Loucy (cell line): ENCODE measurements around the gene C6orf118.

Experiments used
- H2AFZ ChIP-seq: fragments of 200-600 bp; sonication (generic); 2 replicates; pipeline ENCODE4 v1.6.0; 2016; ENCODE audit warnings: antibody characterized with exemption, mild to moderate bottlenecking, low read length, moderate library complexity
- H3F3A ChIP-seq: fragments of 200-600 bp; 2 replicates; pipeline ENCODE4 v1.6.0; 2016; ENCODE audit warnings: antibody characterized with exemption, low read depth, mild to moderate bottlenecking
- H3K27me3 ChIP-seq: fragments of 200-600 bp; sonication (generic); 2 replicates; pipeline ENCODE4 v1.6.1; 2014; ENCODE audit warnings: low read length, mild to moderate bottlenecking; ENCODE audit not compliant: insufficient read depth, poor library complexity, severe bottlenecking
- H3K36me3 ChIP-seq: fragments of 200-600 bp; sonication (generic); 2 replicates; pipeline ENCODE4 v1.6.1; 2016; ENCODE audit warnings: low read length; ENCODE audit not compliant: insufficient read depth
- H3K4me1 ChIP-seq: fragments of 200-600 bp; sonication (generic); 2 replicates; pipeline ENCODE4 v1.5.1; 2014; ENCODE audit warnings: low read length, mild to moderate bottlenecking; ENCODE audit not compliant: insufficient read depth, poor library complexity, severe bottlenecking
- H3K4me2 ChIP-seq: fragments of 200-600 bp; sonication (generic); 2 replicates; pipeline ENCODE4 v1.6.0; 2014; ENCODE audit warnings: antibody characterized with exemption, low read length, low read depth, mild to moderate bottlenecking; ENCODE audit not compliant: poor library complexity, severe bottlenecking
- H3K4me3 ChIP-seq: fragments of 200-600 bp; sonication (generic); 2 replicates; pipeline ENCODE4 v1.5.1; 2014; ENCODE audit warnings: low read length, mild to moderate bottlenecking, mixed read lengths; ENCODE audit not compliant: poor library complexity, severe bottlenecking
- H3K79me2 ChIP-seq: fragments of 200-600 bp; sonication (generic); 2 replicates; pipeline ENCODE4 v1.6.1; 2014; ENCODE audit warnings: low read length; ENCODE audit not compliant: insufficient read depth
- H3K9ac ChIP-seq: fragments of 200-600 bp; sonication (generic); 2 replicates; pipeline ENCODE4 v1.6.0; 2014; ENCODE audit warnings: mild to moderate bottlenecking, low read depth, low read length, moderate library complexity; ENCODE audit not compliant: poor library complexity, severe bottlenecking
- H3K9me2 ChIP-seq: fragments of 200-600 bp; sonication (generic); replicated peaks from 2 replicates; pipeline ENCODE4 v1.6.1; 2016; ENCODE audit warnings: low read depth, low read length, mixed read lengths
- H3K9me3 ChIP-seq: fragments of 200-600 bp; sonication (generic); 2 replicates; pipeline ENCODE4 v1.6.1; 2014; ENCODE audit warnings: mild to moderate bottlenecking, antibody characterized with exemption, low read length, low read depth; ENCODE audit not compliant: insufficient read depth
- H4K20me1 ChIP-seq: fragments of 200-600 bp; sonication (generic); 2 replicates; pipeline ENCODE4 v1.6.0; 2014; ENCODE audit warnings: antibody characterized with exemption, low read length, mild to moderate bottlenecking; ENCODE audit not compliant: insufficient read depth, poor library complexity, severe bottlenecking
- EZH2phosphoT487 ChIP-seq: fragments of 200-600 bp; IDR thresholded peaks from 2 replicates; pipeline ENCODE4 v1.6.1; 2018; ENCODE audit warnings: antibody characterized with exemption, mild to moderate bottlenecking, moderate library complexity, borderline replicate concordance
- TF ChIP-seq, protein P1 (sequence below): fragments of 200-600 bp; sonication (generic); conservative IDR thresholded peaks from 2 replicates; pipeline ENCODE4 v1.5.1; 2014; ENCODE audit warnings: mild to moderate bottlenecking, antibody characterized with exemption, low read length

C6orf118 gene

DNA sequence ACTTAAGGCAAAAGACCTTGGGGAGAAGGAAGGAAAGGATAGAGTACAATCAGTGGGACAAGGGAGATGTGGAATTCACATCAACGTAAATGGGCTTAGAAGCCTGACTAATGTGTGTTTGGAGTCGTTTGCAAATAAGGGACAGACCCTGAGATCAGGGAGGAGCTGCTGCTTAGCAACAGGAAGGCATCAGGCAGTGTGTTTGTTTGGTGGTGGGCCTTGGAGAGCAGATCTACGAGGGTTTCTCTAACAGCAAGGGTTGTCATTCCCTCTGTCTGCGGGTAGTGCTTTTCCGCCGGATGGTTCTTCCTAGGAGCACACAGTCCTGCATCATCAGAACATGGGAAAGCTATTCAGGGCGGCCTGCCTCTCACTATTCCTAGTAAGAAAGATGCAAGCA is 40.4 kb downstream of the C6orf118 start:
- Histone ChIP-seq H3K4me3 (no peak overlapping the region), H4K20me1 (no peaks in the 10 kb centered on the region), H3K79me2 (no peaks in the 10 kb centered on the region), H3K9ac (no peak overlapping the region), H3K4me2 (no peak overlapping the region), H2AFZ (no peak overlapping the region), H3K9me2 (no peaks in the 10 kb centered on the region), H3K9me3 (no peaks in the 10 kb centered on the region), H3K27me3 (no peaks in the 10 kb centered on the region), H3K36me3 (no peaks in the 10 kb centered on the region), H3F3A (no peaks in the 10 kb centered on the region), H3K4me1 (no peaks in the 10 kb centered on the region)
- TF ChIP-seq, protein P1, sequence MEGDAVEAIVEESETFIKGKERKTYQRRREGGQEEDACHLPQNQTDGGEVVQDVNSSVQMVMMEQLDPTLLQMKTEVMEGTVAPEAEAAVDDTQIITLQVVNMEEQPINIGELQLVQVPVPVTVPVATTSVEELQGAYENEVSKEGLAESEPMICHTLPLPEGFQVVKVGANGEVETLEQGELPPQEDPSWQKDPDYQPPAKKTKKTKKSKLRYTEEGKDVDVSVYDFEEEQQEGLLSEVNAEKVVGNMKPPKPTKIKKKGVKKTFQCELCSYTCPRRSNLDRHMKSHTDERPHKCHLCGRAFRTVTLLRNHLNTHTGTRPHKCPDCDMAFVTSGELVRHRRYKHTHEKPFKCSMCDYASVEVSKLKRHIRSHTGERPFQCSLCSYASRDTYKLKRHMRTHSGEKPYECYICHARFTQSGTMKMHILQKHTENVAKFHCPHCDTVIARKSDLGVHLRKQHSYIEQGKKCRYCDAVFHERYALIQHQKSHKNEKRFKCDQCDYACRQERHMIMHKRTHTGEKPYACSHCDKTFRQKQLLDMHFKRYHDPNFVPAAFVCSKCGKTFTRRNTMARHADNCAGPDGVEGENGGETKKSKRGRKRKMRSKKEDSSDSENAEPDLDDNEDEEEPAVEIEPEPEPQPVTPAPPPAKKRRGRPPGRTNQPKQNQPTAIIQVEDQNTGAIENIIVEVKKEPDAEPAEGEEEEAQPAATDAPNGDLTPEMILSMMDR = no peak
- no peak for TF ChIP-seq EZH2phosphoT487

DNA sequence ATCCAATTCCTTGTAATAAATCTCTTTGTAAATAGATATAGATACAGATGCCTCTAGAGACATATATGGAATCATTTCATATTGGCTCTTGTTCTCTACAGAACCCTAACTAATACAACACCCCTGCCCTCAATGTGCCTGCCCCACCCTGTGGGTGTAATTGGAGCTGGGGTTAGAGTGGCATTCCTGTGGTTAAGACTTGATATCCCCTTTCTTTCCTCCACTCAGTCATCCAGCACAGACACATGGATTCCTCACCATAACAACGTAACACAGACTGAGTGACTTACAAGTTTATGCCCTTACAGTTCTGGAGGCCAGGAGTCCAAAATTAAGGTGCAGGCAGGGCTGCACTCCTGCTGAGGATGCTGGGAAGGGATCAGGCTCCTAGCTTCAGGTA is 42.8 kb downstream of the C6orf118 start:
- no peaks in the 10 kb centered on the region for H3K4me1 ChIP-seq
- H3K27me3 ChIP-seq = no peaks in the 10 kb centered on the region
- H3K79me2 ChIP-seq = no peaks in the 10 kb centered on the region
- no peaks in the 10 kb centered on the region for H3F3A ChIP-seq
- no peak overlapping the region for H2AFZ ChIP-seq
- H3K9ac ChIP-seq = no peak overlapping the region
- no peaks in the 10 kb centered on the region for H3K36me3 ChIP-seq
- no peak overlapping the region for H3K4me2 ChIP-seq
- H4K20me1 ChIP-seq = no peaks in the 10 kb centered on the region
- no peak overlapping the region for H3K4me3 ChIP-seq
- no peaks in the 10 kb centered on the region for H3K9me3 ChIP-seq
- no peaks in the 10 kb centered on the region for H3K9me2 ChIP-seq
- no peak for TF ChIP-seq EZH2phosphoT487
- TF ChIP-seq, protein P1 = no peak

DNA sequence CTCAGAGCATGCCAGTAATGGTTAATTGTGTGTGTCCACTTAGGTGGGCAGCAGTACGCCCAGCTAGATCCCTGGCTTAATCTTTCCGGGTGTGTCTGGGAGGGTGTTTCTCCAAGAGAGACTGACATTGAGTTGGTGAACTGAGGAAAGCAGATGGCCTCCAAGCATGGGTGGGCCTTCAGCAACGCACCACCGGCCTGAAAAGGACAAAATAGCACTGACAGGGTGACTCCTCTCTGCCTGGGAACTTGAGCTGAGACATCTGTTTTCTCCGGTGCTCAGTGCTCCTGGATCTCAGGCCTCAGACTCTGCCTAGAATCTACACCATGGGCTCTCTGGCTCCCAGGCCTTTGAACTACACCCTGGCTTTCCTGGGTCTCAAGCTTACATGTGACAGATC is 43.2 kb downstream of the C6orf118 start:
- Histone ChIP-seq H4K20me1 (no peaks in the 10 kb centered on the region), H3K4me1 (no peaks in the 10 kb centered on the region), H3K9ac (no peak overlapping the region), H3K4me3 (no peak overlapping the region), H3F3A (no peaks in the 10 kb centered on the region), H3K27me3 (no peaks in the 10 kb centered on the region), H2AFZ (no peak overlapping the region), H3K79me2 (no peaks in the 10 kb centered on the region), H3K4me2 (no peak overlapping the region), H3K36me3 (no peaks in the 10 kb centered on the region), H3K9me2 (no peaks in the 10 kb centered on the region), H3K9me3 (no peaks in the 10 kb centered on the region)
- TF ChIP-seq, protein P1 = no peak
- no peak for TF ChIP-seq EZH2phosphoT487
